Neural cell (in vitro differentiated cells): ENCODE measurements around the gene ZNF394.

Source experiments
- CTCF ChIP-seq: fragments of 450-650 bp; IDR thresholded peaks from 2 replicates; pipeline ENCODE4 v1.5.1; 2014; ENCODE audit warnings: antibody characterized with exemption, mild to moderate bottlenecking, moderate library complexity; ENCODE audit not compliant: poor library complexity, severe bottlenecking
- EZH2 ChIP-seq: fragments of 200-600, 300-800 bp; shearing (Covaris generic), sonication (generic); IDR thresholded peaks from 2 replicates; pipeline ENCODE4 v1.6.1; 2014; ENCODE audit warnings: antibody characterized with exemption, low read length, borderline replicate concordance, mild to moderate bottlenecking; ENCODE audit not compliant: insufficient read depth, poor library complexity, severe bottlenecking
- MXI1 ChIP-seq: fragments of 450-650 bp; conservative IDR thresholded peaks from 2 replicates; pipeline ENCODE4 v1.6.1; 2014; ENCODE audit warnings: antibody characterized with exemption, mild to moderate bottlenecking; ENCODE audit not compliant: poor library complexity, severe bottlenecking
- POLR2AphosphoS5 ChIP-seq: IDR thresholded peaks from 2 replicates; pipeline ENCODE4 v1.6.1; 2012
- TAF1 ChIP-seq: IDR thresholded peaks from 2 replicates; pipeline ENCODE4 v1.6.1; 2012; ENCODE audit warnings: low read depth

GRCh38 chr7:99535667-99536066 is 35.6 kb upstream of the ZNF394 start:
- TF ChIP-seq CTCF (no peak), EZH2 (no peak), MXI1 (no peak), POLR2AphosphoS5 (no peak), TAF1 (no peak)
